ENCODE measurements around the gene MED27. TPM values are rescaled to one million over a fixed set of nuclear protein-coding genes. Genes with fewer than 3 reads are reported as not detected.
"Not testable (repeated sequence)": the region's sequence is repeated elsewhere in the genome, so short reads cannot be mapped to it uniquely, and the experiment has no call there.

MED27 gene
- total RNA-seq, 2 donors from 2014 or later = 19.2 to 34.6 TPM

DNA sequence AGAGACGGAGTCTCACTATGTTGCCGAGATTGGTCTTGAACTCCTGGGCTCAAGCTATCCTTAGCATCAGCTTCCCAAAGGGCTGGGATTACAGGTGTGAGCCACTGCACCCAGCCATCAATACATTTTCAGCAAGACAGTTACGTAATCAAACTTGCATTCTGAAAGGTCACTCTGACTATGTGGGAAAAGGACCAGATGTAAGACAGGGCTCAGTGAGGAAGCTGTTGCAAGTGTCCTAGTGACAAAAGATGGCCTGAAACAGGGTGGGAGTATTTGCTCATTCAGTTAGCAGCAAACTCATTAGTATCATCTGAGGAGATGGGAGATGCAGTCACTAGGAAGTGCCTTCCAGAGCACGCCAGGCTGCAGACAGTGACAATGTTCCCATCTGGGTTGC is 16.9 kb downstream of the MED27 start:
- H3K27me3 Mint-ChIP-seq = no peaks in the 10 kb centered on the region
- no peak overlapping the region for H3K27ac Mint-ChIP-seq
- no peak overlapping the region for H3K4me3 Mint-ChIP-seq
- peaks cover 34% of the 10 kb centered on the region for H3K36me3 Mint-ChIP-seq (ENCODE audit: low read depth)
- H3K4me1 Mint-ChIP-seq = peaks cover 16% of the 10 kb centered on the region
- ATAC-seq (replicated peaks) = no peak
- H3K9me3 Mint-ChIP-seq = peaks cover 6% of the 10 kb centered on the region

- ATAC-seq (replicated peaks) = no peak
- no peaks in the 10 kb centered on the region for H3K27me3 Mint-ChIP-seq
- H3K4me1 Mint-ChIP-seq = peaks cover 12% of the 10 kb centered on the region
- peaks cover 26% of the 10 kb centered on the region for H3K36me3 Mint-ChIP-seq (ENCODE audit: low read depth)
- H3K27ac Mint-ChIP-seq = no peak overlapping the region
- H3K9me3 Mint-ChIP-seq = peaks cover 6% of the 10 kb centered on the region
- H3K4me3 Mint-ChIP-seq = no peak overlapping the region
Measured at GRCh38 chr9:132061526-132061925, 18.1 kb downstream of the MED27 start.

GRCh38 chr9:132059361-132059760 is 20.3 kb downstream of the MED27 start:
- no peak for ATAC-seq (replicated peaks)
- Mint-ChIP-seq H3K36me3 (ENCODE audit: low read depth) (peaks cover 26% of the 10 kb centered on the region), H3K4me3 (no peak overlapping the region), H3K4me1 (peaks cover 20% of the 10 kb centered on the region), H3K27me3 (no peaks in the 10 kb centered on the region), H3K27ac (no peak overlapping the region), H3K9me3 (peaks cover 6% of the 10 kb centered on the region)

- Mint-ChIP-seq H3K36me3 (ENCODE audit: low read depth) (peaks cover 26% of the 10 kb centered on the region), H3K4me1 (peaks cover 16% of the 10 kb centered on the region)
- ATAC-seq (replicated peaks); H3K27me3 Mint-ChIP-seq; H3K9me3 Mint-ChIP-seq; H3K27ac Mint-ChIP-seq; H3K4me3 Mint-ChIP-seq: not testable (repeated sequence)
Measured at GRCh38 chr9:132058226-132058625, 21.4 kb downstream of the MED27 start.

GRCh38 chr9:132056717-132057560 is 22.7 kb downstream of the MED27 start:
- Mint-ChIP-seq H3K9me3 (peaks cover 6% of the 10 kb centered on the region), H3K36me3 (ENCODE audit: low read depth) (peaks cover 31% of the 10 kb centered on the region)

DNA sequence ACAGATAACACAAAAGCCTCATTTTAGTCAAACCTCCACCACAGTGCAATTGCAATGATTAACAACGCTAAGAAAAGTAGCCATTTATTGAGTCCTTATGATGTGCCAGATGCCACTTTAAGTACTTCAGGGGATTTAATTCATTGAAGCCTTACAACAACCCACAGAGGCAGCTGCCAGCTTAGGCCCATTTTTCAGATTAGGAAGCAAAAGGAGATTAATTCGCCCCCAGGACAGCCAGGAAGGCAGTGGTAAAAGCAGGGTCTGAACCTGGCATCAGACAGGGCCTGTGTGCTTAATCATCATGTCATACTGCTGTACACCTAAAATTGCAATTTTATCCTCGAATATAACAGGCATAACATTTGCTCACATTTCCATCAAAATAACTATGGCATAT is 23.9 kb downstream of the MED27 start:
- Mint-ChIP-seq H3K4me1 (peaks cover 21% of the 10 kb centered on the region), H3K36me3 (ENCODE audit: low read depth) (peaks cover 31% of the 10 kb centered on the region), H3K9me3 (peaks cover 6% of the 10 kb centered on the region), H3K4me3 (no peak overlapping the region), H3K27me3 (no peaks in the 10 kb centered on the region), H3K27ac (no peak overlapping the region)
- ATAC-seq (replicated peaks) = no peak

More at GRCh38 chr9:132056717-132057560, 22.7 kb downstream of the MED27 start:
- H3K4me1 Mint-ChIP-seq = peaks cover 21% of the 10 kb centered on the region
- H3K27me3 Mint-ChIP-seq = no peaks in the 10 kb centered on the region
- no peak for ATAC-seq (replicated peaks)
- no peak overlapping the region for H3K4me3 Mint-ChIP-seq
- no peak overlapping the region for H3K27ac Mint-ChIP-seq

DNA sequence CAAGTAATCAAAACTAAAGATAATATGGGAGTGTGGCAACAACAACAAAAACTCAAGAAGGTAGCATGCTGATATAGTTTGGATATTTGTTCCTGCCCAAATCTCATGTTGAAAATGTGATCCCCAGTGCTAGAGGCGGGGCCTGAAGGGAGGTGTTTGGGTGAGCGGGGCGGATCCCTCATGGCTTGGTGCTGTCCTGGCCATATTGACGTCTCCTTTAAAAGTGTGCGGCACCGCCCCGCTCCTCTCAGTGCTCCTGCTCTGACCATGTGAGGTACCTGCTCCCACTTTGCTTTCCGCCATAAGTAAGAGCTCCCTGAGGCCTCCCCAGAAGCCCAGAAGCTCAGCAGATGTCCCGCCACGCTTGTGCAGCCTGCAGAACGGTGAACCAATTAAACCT is 25.6 kb downstream of the MED27 start:
- Mint-ChIP-seq H3K4me1 (peaks cover 25% of the 10 kb centered on the region), H3K27me3 (no peaks in the 10 kb centered on the region)

GRCh38 chr9:132049900-132050299 is 29.8 kb downstream of the MED27 start:
- Mint-ChIP-seq H3K4me3 (no peak overlapping the region), H3K27ac (no peak overlapping the region), H3K4me1 (peaks cover 24% of the 10 kb centered on the region), H3K9me3 (no peaks in the 10 kb centered on the region), H3K36me3 (ENCODE audit: low read depth) (peaks cover 5% of the 10 kb centered on the region), H3K27me3 (no peaks in the 10 kb centered on the region)
- no peak for ATAC-seq (replicated peaks)

More for the DNA sequence above, 25.6 kb downstream of the MED27 start:
- H3K9me3 Mint-ChIP-seq = peaks cover 6% of the 10 kb centered on the region
- H3K27ac Mint-ChIP-seq = no peak overlapping the region
- no peak overlapping the region for H3K4me3 Mint-ChIP-seq
- peaks cover 17% of the 10 kb centered on the region for H3K36me3 Mint-ChIP-seq (ENCODE audit: low read depth)
- ATAC-seq (replicated peaks) = no peak

DNA sequence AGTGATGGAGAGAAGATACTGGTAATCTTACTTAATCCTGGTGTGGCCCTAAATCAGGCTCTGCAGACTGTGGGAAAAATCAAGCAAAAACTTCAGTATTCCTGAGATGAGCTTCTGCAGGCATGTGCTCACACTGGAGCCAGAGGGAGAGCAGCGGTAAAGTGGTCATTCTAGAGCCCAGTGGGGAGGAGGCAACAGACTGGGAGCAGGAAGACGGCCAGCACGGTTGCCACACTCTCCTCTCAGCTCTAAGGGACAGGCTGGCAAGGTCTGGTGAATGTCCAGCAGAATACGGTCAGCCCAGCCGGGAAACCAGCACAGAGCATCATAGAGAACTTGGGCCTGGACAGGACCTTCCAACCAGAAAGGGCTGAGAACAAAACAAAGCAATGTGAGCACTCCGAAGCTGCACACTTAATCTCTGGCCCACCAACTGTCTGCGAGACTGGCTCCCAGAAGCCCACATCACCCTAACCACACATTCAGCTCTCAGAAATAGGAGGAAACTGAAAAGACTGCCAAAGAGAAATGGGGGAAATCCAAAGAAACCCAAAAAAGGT is 30.3 kb downstream of the MED27 start:
- ATAC-seq (replicated peaks) = no peak
- no peak overlapping the region for H3K4me3 Mint-ChIP-seq
- no peaks in the 10 kb centered on the region for H3K9me3 Mint-ChIP-seq
- no peak overlapping the region for H3K27ac Mint-ChIP-seq
- peaks cover 5% of the 10 kb centered on the region for H3K36me3 Mint-ChIP-seq (ENCODE audit: low read depth)
- peaks cover 20% of the 10 kb centered on the region for H3K4me1 Mint-ChIP-seq
- no peaks in the 10 kb centered on the region for H3K27me3 Mint-ChIP-seq

DNA sequence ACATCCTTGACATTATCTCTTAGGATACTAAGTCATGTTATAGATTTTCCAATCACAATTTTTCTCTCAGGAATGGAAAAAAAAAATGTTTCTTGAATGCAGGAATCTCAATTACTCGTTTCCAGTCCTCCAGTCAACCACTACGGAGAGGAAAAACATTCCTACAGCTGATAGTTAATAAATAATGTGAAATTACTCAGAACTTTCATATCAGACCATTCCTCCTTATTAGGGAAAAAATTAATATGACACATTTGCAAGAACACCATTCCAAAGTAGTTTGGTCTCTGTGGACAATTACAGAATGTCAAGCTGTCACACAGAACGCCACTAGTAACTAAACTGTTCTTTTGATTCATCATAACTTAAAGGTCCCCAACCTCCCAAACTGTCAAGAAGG is 31.5 kb downstream of the MED27 start:
- Mint-ChIP-seq H3K36me3 (ENCODE audit: low read depth) (peaks cover 5% of the 10 kb centered on the region), H3K9me3 (no peaks in the 10 kb centered on the region), H3K27ac (no peak overlapping the region), H3K4me1 (peaks cover 20% of the 10 kb centered on the region), H3K4me3 (no peak overlapping the region), H3K27me3 (no peaks in the 10 kb centered on the region)
- no peak for ATAC-seq (replicated peaks)

DNA sequence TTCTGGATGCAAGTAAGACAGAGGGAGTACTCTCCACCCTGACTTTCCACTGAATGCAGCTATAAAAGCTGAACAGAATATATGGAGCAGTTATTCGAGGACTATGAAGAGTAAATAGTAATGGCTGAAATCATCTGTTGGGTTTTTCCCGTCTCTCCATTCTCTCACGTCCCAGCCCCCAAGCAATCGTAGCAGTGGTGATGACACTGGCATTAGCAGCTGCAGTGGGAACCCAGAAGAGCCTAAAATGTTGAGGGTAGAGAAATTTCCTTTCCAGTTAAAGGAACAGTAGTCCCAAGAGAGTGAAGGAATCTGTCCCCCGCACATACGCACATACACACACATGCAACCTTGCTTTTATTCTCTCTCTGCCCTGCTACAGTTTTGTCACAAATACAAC is 33.2 kb downstream of the MED27 start:
- ATAC-seq (replicated peaks) = no peak
- H3K36me3 Mint-ChIP-seq (ENCODE audit: low read depth) = no peaks in the 10 kb centered on the region
- no peak overlapping the region for H3K27ac Mint-ChIP-seq
- H3K9me3 Mint-ChIP-seq = no peaks in the 10 kb centered on the region
- H3K27me3 Mint-ChIP-seq = no peaks in the 10 kb centered on the region
- no peak overlapping the region for H3K4me3 Mint-ChIP-seq
- H3K4me1 Mint-ChIP-seq = peaks cover 15% of the 10 kb centered on the region

DNA sequence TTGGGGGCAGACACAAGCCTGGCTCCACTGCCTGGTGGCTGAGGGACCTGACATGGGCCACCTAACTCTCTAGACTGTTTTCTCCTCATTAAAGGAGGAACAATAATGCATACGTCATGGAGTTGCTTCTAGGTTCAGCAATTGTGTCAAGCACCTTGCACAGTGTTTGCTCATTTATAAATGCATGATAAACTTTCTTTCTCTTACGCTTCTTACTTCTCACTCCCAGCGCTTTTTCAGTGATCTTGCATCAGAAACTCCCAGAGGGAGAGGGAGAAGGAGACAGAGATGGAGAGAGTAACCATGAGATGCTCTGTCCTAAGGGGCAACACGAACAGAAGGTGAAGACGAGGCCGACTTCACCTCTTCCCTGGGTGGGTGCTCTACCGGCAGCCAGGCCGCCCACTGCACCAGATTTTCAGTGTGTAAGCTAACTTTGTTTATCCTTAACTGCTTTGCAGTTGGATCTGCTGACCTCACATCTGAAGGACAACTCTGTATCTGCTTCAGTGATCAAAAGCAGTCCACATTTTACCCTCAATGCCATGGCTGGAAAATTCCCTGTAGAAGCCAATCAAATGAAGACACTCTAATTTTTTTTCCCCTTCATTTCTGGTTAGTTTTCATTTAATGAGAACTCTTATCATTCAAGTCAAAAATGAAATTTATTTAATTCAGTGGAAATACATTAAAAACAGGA is 35.3 kb downstream of the MED27 start:
- Mint-ChIP-seq H3K9me3 (no peaks in the 10 kb centered on the region), H3K27me3 (no peaks in the 10 kb centered on the region), H3K36me3 (ENCODE audit: low read depth) (no peaks in the 10 kb centered on the region), H3K4me1 (peaks cover 18% of the 10 kb centered on the region), H3K4me3 (no peak overlapping the region), H3K27ac (no peak overlapping the region)
- no peak for ATAC-seq (replicated peaks)

DNA sequence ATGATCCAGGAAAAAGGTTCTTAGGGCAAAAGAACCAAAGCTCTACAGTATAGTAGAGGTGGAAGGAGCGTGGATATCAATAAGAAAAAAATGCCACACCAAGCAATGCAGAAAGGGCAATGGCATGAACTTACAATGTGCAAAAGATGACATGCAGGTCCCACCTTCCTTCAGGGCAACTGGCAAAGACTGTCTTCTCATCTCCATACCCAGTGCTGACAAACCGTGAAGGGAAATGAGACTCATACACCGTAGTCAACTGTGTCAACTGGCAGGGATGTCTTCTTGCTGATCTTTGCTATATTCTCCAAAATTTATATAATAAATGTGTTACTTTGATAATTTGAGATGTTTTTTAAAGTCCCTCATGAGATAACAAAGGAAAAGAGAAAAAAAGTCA is 36.0 kb downstream of the MED27 start:
- Mint-ChIP-seq H3K9me3 (no peaks in the 10 kb centered on the region), H3K27ac (no peak overlapping the region), H3K4me3 (no peak overlapping the region), H3K36me3 (ENCODE audit: low read depth) (no peaks in the 10 kb centered on the region), H3K27me3 (no peaks in the 10 kb centered on the region), H3K4me1 (peaks cover 12% of the 10 kb centered on the region)
- no peak for ATAC-seq (replicated peaks)

DNA sequence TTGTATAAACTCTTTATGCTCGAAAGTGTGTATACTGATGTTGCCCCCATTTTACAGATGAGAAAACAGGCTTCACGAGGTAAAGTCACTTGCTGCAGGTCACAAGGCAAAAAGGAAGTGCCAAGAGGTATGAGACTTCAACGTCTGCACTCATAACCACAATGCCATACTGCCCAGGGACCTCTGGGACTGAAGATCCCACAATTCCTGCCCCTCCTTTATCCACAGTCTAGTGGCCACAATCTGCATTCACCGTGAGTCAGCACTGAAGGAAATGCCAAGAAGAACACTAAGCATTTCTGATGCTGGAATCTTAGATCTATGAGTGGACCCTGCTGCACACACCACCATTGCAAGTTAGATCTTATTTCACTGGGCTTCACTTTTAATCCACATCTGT is 37.3 kb downstream of the MED27 start:
- no peak for ATAC-seq (replicated peaks)
- Mint-ChIP-seq H3K4me1 (peaks cover 9% of the 10 kb centered on the region), H3K4me3 (no peak overlapping the region), H3K27ac (no peak overlapping the region), H3K36me3 (ENCODE audit: low read depth) (no peaks in the 10 kb centered on the region), H3K27me3 (no peaks in the 10 kb centered on the region), H3K9me3 (no peaks in the 10 kb centered on the region)

- ATAC-seq (replicated peaks) = no peak
- Mint-ChIP-seq H3K27ac (no peak overlapping the region), H3K4me1 (peaks cover 6% of the 10 kb centered on the region), H3K27me3 (no peaks in the 10 kb centered on the region), H3K9me3 (no peaks in the 10 kb centered on the region), H3K36me3 (ENCODE audit: low read depth) (no peaks in the 10 kb centered on the region), H3K4me3 (no peak overlapping the region)
Measured at GRCh38 chr9:132041798-132042197, 37.9 kb downstream of the MED27 start.

Data from activated T-helper 17 cell treated with anti-CD3 and anti-CD28 coated beads, Interleukin-2, amount 50 U/mL, for 72 hours (primary cell).